Measurements from ENCODE around the gene NMBR.
A peak's percentile ranks its signal among the peaks of the same experiment; 100 is the strongest.
"Not testable (repeated sequence)": the region's sequence is repeated elsewhere in the genome, so short reads cannot be mapped to it uniquely, and the experiment has no call there.

The NMBR gene

DNA sequence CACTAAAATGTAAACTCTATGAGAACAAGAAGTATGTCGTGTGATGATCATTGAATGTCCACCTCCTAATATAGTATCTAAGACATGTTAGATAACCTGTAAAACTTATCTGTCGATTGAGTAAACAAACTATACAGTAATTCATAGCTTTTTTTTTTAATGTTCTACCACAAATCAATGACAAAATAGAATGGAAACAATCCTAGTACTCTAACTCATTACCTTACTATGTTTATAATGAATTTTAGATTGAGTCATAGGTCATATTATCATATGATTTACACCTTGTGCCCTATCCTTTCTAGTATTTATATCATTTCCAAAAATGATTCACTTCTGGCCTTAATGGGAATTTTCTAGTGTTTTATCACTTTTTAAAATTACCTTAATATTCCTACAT, 6.3 kb upstream of the NMBR start:
- no peak for DNase-seq

DNA sequence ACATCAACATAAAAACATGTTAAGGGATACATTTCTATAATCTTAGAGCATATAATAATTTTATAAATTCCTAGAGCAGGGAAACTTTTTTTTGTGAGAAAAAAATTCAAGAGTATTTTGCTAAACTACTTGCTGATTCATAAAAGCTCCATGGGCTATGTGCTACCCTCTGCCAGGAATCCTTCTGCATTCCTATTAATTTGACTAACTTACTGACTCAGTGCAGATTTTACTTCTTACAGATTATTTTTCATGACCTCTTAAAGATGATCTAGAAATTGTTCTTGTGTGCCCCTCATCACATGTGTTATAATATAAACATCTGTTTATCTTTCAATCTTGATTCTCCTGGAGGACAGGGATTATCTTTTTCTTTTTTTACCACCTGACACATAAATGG, 5.8 kb upstream of the NMBR start:
- DNase-seq = no peak

DNA sequence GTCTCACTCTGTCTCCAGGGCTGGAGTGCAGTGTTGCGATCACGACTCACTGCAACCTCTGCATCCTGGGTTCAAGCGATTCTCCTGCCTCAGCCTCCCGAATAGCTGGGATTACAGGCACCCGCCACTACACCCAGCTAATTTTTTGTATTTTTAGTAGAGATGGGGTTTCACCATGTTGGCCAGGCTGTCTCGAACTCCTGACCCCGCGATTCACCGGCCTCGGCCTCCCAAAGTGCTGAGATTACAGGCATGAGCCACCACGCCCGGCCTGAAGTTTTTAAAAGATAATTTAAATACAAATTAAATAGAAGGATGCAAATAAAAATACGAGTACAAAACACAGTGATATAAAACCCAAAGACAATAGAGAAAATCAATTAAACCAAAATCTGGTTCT, 5.4 kb downstream of the NMBR start:
- not testable (repeated sequence) for DNase-seq

DNA sequence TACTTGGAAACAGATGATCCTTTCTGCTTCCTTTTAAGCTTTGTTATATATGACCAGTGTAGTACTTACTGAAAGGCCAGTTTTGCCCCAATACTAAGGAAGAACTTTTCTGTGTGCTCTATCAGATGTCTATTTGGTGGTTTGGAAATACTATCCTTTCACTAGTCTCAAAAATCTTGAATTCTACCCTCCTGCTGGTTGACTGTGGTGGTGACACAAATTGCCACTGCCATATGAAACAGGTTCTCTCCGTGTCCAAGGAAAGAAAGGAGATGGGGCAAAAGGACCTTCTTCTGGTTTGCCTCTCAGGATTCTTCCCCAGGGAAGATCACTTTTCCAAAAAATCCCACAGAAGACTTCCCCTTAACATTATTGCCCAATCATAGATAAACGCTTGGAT, 8.0 kb downstream of the NMBR start:
- no peak for DNase-seq

DNA sequence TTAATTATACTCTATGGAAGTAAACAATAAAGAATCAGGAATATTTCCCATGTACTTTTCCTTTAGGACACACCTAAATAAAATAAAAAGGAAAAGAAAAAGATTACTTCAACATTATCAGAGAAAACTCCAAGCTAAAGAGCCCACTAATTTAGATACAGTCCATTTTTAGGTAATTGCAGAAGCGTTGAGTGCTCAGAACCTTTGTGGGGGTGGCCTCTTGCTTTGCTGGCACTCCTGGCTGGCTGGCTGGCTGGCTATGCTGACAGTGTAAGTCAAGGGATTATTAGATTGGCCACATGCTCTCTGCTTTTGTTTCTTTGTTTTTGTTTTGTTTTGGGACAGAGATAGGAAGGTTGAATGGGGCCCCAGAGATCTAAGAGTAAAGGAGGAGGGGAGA, 14.3 kb downstream of the NMBR start, which contains the start of gene GJE1:
Gene GJE1, plus strand, starts transcription at position 301 of the 400 bp plus-strand sequence. CDS start 234 bp downstream, outside the sequence.
- DNase-seq = no peak

DNA sequence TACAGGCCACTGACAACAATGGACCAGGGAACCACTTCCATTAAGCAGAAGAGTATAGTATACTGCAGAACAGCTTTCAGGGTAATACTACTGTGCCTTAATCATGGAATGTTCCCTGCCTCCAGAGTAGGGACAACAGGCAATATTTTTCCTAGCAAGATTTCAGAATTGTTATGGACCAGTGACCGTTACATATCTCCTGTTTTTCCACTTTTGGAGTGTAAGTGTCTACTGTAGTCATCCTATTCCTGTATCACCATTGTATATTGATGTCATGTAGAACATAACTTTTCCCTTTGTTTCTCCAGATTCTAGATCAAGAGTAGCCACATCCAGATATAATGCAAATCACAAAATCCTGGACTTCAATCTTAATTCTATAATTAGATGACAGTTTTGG, 16.1 kb downstream of the NMBR start:
- DNase-seq = no peak

DNA sequence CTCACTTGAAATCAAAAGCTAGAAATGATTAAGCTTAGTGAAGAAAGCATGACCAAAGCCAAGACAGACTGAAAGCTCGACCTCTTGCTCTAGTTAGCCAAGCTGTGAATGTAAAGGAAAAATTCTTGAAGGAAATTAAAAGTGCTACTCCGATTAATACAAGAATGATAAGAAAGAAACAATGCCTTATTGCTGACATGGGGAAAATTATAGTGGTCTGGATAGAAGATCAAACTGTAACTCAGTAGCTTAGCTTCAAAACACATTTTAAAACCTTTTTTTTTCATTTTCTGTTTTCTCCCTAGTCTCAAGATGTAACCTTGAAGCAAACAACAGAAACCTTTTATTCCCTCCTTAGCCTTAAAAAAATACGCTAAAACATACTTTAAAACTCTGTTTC, 25.6 kb downstream of the NMBR start:
- DNase-seq = no peak

DNA sequence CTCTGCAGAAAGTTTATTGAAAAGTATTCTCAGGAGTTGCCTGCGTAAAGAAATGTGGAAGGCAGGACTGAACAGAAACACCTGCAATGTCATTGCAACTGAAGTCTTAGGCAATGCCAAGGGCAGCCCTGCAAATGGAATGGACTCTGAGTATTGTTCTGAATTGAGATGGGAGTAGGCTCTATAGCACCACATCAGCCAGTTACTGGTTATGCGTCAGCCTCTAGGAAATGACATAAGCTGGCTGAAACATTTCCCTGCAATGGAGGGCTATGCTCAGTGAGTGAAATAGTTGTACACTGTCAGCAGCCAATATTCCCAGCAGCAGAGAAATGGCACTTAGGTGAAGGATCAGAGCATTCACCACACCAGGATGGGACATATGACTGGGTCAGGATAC, 28.0 kb downstream of the NMBR start:
- no peak for DNase-seq

DNA sequence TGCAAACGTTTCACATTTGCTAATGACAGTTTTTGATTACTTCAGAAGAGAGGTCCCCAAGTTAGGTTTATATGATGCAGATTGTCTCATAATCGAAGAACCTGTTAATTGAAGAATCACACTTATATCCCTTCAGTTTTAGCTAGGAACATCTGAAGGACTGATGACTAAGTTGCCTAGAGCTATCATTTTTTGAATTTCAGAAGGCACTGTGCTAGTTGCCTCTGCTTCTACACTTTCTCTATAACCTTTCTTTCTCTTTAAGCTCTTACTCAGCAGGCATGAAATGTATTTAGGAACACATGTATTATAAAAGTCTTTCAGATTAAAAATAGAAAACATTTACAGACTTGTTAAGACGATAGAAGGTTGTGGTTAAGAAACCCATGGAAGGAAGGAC, 28.6 kb downstream of the NMBR start:
- no peak for DNase-seq

DNA sequence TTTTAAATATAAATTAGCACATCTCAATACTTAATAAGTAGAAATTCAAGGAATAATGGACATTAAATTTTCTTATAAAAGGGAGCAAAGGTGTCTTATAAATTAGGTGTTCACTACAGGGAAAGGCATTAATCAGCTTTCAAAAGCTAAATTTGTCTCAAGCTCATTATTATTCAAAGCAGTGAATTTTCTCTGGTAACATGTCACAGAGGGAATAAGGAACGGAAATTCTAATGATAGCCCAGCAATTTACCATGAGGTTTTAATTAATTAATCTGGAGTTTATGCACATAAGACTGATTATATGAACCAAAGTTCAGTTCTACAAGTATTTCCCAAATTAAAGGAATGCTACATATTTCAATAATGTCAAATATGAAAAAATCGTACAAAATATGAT, 29.6 kb downstream of the NMBR start:
- no peak for DNase-seq

DNA sequence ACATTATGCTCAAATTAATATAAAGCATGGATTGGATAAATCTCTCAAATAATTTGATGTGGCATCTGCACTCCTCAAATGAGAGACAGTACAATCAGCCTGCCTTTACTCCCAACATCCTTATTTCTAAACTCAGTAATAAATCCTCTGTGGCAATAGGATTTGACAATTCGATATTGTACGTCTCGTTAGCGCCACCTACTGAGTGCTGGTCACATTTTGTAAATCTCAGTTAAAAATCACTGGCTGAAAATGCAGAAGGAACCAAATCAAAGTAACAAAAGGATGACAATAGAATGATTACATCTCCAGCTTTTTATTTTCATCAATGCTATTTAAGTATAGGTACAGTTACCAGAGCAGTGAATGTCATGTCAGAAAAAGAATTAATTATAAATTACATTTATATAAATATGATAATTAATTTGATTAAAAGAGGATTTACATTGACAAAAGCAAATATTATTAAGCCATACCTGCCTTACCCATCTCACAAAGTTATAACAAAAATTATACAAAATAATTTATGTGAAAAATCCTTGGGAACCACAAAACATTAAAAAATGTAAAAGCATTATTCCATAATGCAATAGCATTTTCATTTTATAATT, 34.4 kb downstream of the NMBR start:
- peak; percentile 75 for DNase-seq

DNA sequence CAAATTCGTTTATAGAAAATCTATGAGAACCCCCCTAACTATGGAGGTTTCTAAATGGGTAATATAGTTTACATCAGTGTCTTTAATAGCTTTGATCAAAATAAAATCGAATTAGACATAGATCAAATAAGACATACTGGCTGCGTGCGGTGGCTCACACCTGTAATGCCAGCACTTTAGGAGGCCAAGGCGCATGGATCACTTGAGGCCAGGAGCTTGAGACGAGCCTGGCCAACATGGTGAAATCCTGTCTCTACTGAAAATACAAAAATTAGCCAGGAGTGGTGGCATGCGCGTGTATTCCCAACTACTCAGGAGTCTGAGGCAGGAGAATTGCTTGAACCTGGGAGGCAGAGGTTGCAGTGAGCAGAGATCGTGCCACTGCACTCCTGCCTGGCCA, 36.1 kb downstream of the NMBR start:
- DNase-seq = not testable (repeated sequence)

DNA sequence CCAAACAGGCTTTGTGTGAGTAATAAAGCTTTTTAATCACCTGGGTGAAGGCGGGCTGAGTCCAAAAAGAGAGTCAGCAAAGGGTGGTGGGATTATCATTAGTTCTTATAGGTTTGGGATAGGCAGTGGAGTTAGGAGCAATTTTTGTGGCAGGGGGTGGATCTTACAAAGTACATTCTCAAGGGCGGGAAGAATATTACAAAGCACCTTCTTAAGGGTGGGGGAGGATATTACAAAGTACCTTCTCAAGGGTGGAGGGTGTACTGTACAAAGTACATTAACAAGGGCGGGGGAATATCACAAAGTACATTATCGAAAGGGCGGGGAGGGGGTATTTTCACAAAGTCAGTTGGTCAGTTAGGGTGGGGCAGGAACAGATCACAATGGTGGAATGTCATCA, 42.1 kb downstream of the NMBR start:
- not testable (repeated sequence) for DNase-seq

DNA sequence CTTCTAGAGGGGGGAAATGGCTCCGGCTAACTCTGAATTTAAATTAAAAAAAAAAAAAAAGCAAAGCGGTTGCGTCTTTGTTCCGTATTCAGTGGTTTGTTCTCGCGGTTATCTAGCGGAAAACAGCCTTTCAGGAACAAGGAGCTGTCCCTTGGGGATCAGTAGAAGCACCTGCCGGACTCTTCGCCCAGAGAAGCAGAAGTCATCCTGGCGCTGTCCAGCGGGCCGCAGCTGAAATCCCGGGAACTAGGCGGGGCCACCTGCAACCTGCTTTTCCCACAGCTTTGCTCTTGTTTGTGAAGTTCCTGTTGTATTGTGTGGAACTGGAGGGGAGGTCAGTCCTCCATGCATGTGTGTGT, 58.1 kb downstream of the NMBR start:
- no peak for DNase-seq

DNA sequence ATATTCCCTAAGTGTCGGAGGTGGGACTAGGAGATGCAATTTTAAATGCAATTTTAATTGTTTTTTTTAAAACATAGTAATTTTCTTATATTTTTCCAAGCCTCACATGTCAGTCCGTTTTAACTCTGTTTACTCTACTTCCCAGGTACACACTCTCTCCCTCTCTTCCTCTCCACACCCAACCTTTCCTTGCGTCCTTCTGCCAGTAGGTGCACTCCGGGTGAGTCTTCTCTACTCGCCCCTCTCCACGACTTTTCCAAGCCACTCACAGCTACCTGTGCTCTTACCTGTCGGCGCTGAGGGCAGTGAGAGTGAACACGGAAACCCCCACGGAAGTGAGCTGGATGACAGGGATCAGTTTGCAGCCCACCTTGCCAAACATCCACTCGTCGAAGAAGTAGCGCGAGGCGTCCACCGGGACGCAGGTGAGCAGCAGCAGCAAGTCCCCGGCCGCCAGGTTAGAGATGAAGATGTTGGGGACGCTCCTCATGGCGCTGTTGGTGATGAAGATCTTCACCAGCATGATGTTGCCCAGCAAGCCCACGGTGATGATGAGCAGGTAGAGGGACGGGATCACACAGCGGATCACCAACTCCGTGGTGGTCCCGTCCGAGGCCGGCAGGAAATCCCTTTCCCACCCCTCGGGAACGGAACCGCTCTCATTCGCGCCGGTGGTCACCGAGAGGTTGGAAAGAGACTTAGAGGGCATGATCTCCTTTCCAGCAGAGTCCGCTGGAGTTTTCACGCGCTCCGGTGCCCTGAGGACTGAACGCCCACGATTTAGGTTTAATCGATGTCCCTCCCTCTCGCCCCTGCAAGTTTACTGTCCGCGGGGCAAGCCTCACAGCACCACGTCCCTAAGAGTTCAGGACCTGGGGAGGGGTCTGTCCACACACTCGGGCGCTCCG, 58.7 kb downstream of the NMBR start:
- DNase-seq = no peak

DNA sequence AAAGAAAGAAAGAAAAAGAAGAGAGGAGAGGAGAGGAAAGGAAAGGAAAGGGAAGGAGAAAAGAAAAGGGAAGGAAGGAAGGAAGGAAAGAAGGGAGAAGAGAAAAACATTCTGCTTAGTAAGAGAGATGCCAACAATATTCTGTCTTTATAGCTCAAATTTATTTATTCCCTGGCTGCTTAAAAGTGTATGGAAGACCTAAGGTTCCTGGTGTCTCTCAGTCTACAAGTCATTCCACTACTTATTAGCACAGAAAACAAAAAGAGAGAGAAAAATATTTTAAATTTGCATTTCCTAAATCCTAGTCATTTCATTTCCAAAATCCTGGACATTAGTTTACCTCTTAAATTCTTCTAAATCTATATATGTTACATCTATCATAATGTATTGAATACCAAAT, 67.8 kb downstream of the NMBR start:
- DNase-seq = no peak

DNA sequence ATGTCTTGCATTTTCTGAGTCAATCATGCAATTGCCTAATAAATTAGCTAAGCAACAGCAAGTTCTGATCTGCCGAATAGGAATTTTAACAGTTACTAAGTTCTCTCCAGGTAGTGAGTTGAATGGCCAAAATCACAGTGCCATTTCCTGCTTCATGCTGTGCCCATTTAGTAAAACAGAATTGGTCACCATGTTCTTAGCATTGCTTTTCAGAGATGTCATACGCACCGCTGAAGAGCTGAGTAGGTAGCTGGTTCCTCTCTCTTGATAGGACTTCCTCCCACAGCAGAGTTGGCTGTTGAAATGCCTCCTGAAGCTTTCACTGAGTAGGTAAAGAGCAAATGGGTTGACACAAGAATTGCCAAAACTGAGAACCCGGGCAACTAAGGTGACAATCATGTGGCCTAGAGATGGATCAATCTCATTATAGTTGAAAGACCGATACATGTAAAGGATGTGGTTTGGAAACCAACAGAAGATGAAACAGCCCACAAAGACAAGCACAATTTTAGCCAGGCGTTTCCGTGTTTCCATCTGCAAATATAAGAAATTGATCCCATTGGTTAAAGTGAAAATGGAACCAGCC, 71.3 kb downstream of the NMBR start:
- no peak for DNase-seq

DNA sequence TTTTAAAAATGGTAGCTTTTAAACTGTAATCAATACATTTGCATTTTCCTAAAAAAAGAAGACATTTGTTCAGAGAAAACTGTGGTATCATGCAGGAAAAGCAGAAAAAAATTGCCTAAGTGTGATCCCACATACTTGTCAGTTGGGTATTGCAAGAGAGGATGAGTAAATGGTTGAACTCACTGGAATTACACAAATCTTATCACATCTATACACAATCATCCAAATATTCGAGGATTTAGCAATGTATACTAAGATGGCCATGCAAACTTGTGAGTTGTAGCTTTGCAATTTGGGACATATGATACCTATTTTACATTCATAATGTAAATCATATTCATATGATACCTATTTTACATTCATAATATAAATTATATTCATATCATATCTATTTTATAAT, 72.4 kb downstream of the NMBR start:
- no peak for DNase-seq

DNA sequence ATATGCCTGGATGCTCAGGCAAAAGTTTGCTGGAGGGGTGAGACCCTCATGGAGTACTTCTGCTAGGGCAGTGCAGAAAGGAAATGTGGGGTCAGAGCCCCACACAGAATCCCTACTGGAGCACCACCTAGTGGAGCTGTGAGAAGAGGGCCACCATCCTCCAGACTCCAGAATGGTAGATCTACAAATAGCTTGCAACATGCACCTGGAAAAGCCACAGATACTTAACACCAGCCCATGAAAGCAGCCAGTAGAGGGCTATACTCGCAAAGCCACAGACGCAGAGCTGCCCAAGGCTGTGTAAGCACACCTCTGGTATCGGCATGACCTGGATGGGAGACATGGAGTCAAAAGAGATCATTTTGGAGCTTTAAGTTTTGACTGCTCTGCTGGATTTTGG, 74.9 kb downstream of the NMBR start:
- no peak for DNase-seq

DNA sequence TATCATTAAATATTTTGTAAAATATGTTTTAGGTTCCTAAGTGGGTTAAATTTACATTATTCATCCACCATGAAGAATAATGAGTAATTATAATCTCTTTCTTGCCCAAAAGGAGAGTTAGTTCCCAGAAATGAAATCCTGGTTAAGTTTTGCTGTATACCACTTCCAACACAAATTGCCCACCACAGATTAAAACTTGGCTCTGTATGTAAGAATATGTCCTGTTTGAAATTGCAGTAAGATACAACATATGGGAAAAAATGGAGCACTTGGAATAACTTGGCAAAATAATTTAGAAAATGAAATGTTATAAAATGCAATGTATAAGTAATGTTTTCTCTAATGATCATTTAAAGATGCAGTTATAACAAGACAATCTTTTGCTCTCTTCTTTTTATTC, 78.5 kb downstream of the NMBR start:
- DNase-seq = no peak

DNA sequence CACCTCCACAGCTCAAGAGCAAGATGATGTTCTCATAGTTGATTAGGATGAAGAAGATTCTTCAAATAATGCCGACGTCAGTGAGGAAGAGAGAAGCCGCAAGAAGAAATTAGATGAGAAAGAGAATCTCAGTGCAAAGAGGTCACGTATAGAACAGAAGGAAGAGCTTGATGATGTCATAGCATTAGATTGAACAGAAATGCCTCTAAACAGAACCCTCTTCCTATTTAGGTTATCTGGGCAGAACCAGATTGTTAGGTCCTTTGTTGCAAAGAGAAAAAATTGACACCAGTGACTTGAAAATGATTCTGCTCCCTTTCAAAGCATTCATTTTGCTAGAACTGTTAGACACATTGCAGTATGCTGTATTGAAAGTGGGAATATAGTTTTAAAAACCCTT, 84.1 kb downstream of the NMBR start:
- DNase-seq = not testable (repeated sequence)

DNA sequence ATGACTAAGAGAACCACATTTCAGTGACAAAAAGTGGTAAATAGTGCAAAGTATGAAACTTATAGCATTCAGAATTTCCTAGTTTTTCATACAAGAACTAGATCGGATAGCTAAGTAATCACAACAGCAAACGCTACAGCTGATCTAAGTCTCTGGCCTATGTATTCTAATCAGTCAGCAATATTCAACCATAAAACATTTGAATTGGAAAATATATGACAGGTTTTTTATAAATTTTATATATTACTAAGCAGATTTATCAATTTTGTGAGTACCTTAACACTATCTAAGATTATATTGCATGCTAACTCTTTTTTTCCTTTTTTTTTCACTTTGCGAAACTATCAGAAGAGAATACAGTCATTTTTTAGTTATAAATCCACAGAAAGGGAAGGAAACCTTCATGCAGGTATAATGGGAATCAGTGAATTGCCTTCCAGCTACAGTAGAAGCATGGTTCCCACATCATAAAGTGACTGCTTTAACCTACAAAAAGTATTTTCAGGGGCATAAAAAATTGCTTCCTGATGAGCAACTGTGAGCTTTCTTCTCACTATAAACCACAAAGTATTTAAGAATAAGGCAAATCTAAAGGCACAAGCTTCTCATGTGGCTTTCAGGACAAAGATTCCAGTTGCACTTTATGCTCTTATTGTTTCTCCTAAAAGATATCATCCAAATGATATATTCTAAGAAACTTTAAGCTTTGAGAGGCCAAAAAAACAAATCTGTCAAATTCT, 88.2 kb downstream of the NMBR start:
- no peak for DNase-seq

DNA sequence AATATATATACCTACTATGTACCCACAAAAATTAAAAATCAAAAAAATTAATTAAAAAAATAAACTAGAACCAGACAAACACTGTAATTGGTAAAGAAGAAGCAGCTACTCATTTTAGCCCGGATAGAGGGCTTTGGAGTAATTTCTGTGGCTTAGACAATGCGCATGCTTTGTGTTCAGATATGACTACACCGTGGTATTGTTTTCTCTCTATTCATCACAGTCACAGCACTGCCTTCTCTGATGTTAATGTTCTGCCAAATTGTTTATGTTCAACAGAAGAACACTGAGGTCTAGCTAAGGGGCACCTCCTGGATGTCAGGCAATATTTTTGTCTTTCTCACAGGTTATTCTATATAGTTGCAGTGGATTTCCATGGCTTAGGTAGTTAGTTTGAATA, 91.7 kb downstream of the NMBR start:
- DNase-seq = no peak

DNA sequence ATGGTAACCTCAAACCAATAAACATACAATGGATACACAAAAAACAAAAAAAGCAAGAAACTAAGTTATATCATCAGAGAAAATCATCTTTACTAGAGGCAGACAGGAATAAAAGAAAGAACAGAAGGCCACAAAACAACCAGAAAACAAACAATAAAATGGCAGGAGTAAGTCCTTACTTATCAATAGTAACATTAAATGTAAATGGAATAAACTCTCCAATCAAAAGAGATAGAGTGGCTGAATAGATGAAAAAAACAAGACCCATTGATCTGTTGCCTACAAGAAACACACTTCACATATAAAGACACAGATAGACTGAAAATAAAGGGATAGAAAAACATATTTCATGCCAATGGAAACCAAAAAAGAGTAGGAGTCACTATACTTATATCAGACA, 95.5 kb downstream of the NMBR start:
- no peak for DNase-seq
